ENCODE measurements around the gene DNAL4.
"Not testable (repeated sequence)": the region's sequence is repeated elsewhere in the genome, so short reads cannot be mapped to it uniquely, and the experiment has no call there.

DNAL4 gene

GRCh38 chr22:38827510-38827909 lies 33.6 kb upstream of the DNAL4 start:
- DNase-seq (ENCODE audit: low read depth in 2 of 2): no peak

- DNase-seq (ENCODE audit: low read depth in 2 of 2): no peak
Measured at GRCh38 chr22:38826801-38827200, 32.9 kb upstream of the DNAL4 start.

GRCh38 chr22:38826386-38826785 lies 32.4 kb upstream of the DNAL4 start:
- DNase-seq (ENCODE audit: low read depth in 2 of 2): no peak

- DNase-seq (ENCODE audit: low read depth in 2 of 2): no peak
Measured at GRCh38 chr22:38824585-38824984, 30.6 kb upstream of the DNAL4 start.

GRCh38 chr22:38823637-38824036 lies 29.7 kb upstream of the DNAL4 start:
- no peak for DNase-seq (ENCODE audit: low read depth in 2 of 2)

GRCh38 chr22:38823076-38823475 lies 29.1 kb upstream of the DNAL4 start:
- DNase-seq (ENCODE audit: low read depth in 2 of 2): no peak

GRCh38 chr22:38820020-38820419 lies 26.1 kb upstream of the DNAL4 start:
- no peak for DNase-seq (ENCODE audit: low read depth in 2 of 2)

- no peak for DNase-seq (ENCODE audit: low read depth in 2 of 2)
Measured at GRCh38 chr22:38819387-38819940, 25.5 kb upstream of the DNAL4 start.

- no peak for DNase-seq (ENCODE audit: low read depth in 2 of 2)
Measured at GRCh38 chr22:38817196-38817595, 23.3 kb upstream of the DNAL4 start.

- DNase-seq (ENCODE audit: low read depth in 2 of 2): no peak
Measured at GRCh38 chr22:38815842-38816241, 21.9 kb upstream of the DNAL4 start.

- no peak for DNase-seq (ENCODE audit: low read depth in 2 of 2)
Measured at GRCh38 chr22:38811241-38811640, 17.3 kb upstream of the DNAL4 start.

- DNase-seq (ENCODE audit: low read depth in 2 of 2): not testable (repeated sequence)
Measured at GRCh38 chr22:38805041-38805593, 11.2 kb upstream of the DNAL4 start.

- DNase-seq (ENCODE audit: low read depth in 2 of 2): no peak
Measured at GRCh38 chr22:38802671-38803121, 8.8 kb upstream of the DNAL4 start.

GRCh38 chr22:38799265-38800002 lies 5.5 kb upstream of the DNAL4 start:
- no peak for DNase-seq (ENCODE audit: low read depth in 2 of 2)

GRCh38 chr22:38798496-38798895 lies 4.6 kb upstream of the DNAL4 start:
- no peak for DNase-seq (ENCODE audit: low read depth in 2 of 2)

GRCh38 chr22:38796262-38796957 lies 2.5 kb upstream of the DNAL4 start:
- DNase-seq (ENCODE audit: low read depth in 2 of 2): no peak

GRCh38 chr22:38795569-38795968 lies 1.6 kb upstream of the DNAL4 start:
- no peak for DNase-seq (ENCODE audit: low read depth in 2 of 2)

GRCh38 chr22:38793317-38793716 lies 626 bp downstream of the DNAL4 start:
- DNase-seq (ENCODE audit: low read depth in 2 of 2): no peak

- no peak for DNase-seq (ENCODE audit: low read depth in 2 of 2)
Measured at GRCh38 chr22:38792833-38793232, 1.1 kb downstream of the DNAL4 start.

- no peak for DNase-seq (ENCODE audit: low read depth in 2 of 2)
Measured at GRCh38 chr22:38789606-38790005, 4.3 kb downstream of the DNAL4 start.

GRCh38 chr22:38788846-38789245 lies 5.1 kb downstream of the DNAL4 start:
- DNase-seq (ENCODE audit: low read depth in 2 of 2): no peak

GRCh38 chr22:38788021-38788816 lies 5.7 kb downstream of the DNAL4 start:
- no peak for DNase-seq (ENCODE audit: low read depth in 2 of 2)
